Measurements from ENCODE around the gene PEMT.

The PEMT gene

GRCh38 chr17:17480593-17481148 lies 110.8 kb downstream of the PEMT start:
- no peaks in the 10 kb centered on the region for H3K27me3 ChIP-seq (ENCODE audit: insufficient read depth, poor library complexity, severe bottlenecking)
- no peak overlapping the region for H3K27ac ChIP-seq (replicated peaks)
- no peak overlapping the region for H3K4me3 ChIP-seq (replicated peaks; ENCODE audit: insufficient read depth, low read length)
- DNase-seq (ENCODE audit: low read depth in 1 of 2, low spot score in 1 of 2), result no peak
- TF ChIP-seq REST (IDR thresholded peaks at IDR 0.05; ENCODE audit: insufficient replicate concordance, low read depth) (no peak), POLR2AphosphoS5 (IDR thresholded peaks at IDR 0.05; ENCODE audit: low read depth) (no peak), CTCF (IDR thresholded peaks at IDR 0.05; ENCODE audit: insufficient read depth, low read length) (no peak), GABPA (IDR thresholded peaks at IDR 0.05; ENCODE audit: low read depth) (no peak), SPI1 (IDR thresholded peaks at IDR 0.05; ENCODE audit: borderline replicate concordance, low read depth) (no peak)

DNA sequence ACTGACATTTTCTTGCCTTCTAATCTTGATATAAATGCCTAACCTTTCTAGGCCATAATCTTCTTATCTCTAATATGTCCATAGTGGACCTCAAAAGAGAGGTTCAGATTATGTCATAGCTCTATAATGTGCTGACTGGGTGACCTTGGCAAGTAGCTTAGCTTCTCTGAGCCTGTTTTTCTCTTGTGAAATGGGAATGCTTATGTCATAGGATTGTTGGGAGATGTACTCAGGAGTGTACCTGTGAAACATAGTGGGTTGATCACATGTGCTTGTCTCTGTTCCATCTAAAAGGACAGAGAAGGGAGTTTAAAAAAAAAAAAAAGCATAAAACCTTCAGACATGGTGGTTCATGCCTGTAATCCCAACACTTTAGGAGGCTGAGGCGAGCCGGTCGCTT lies 112.3 kb downstream of the PEMT start:
- H3K27ac ChIP-seq (replicated peaks), result no peak overlapping the region
- no peaks in the 10 kb centered on the region for H3K27me3 ChIP-seq (ENCODE audit: insufficient read depth, poor library complexity, severe bottlenecking)
- no peak overlapping the region for H3K4me3 ChIP-seq (replicated peaks; ENCODE audit: insufficient read depth, low read length)
- no peak for DNase-seq (ENCODE audit: low read depth in 1 of 2, low spot score in 1 of 2)
- TF ChIP-seq POLR2AphosphoS5 (IDR thresholded peaks at IDR 0.05; ENCODE audit: low read depth), result no peak

DNA sequence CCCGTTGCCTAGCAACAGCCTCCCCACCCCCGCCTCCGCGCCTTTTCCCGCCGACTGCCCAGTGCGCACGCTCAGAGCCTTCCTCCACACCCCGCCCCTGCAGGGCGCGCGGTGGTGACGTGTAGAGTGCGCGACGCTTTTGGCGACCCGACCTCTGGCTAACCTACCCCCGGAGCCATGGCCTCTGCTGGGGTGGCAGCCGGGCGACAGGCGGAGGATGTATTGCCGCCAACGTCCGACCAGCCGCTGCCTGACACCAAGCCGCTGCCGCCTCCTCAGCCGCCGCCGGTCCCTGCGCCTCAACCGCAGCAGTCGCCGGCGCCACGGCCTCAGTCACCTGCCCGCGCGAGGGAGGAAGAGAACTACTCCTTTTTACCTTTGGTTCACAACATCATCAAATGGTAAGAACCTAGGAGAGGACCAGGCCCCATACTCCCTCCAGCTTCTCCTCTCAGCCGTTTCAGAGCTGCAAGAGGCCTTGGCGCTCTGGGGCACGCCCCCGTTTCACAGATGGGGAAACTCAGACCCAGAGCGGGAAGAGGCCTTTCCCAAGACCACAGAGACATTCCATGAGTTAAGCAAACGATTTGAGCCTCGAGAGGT lies 114.5 kb downstream of the PEMT start, which contains the start of gene MED9:
Gene MED9, plus strand, starts transcription at position 136 of the 603 bp plus-strand sequence. Its CDS starts 42 bp downstream, at position 178.
- TF ChIP-seq SPI1 (IDR thresholded peaks at IDR 0.05; ENCODE audit: borderline replicate concordance, low read depth) (no peak), POLR2AphosphoS5 (IDR thresholded peaks at IDR 0.05; ENCODE audit: low read depth) (peak; percentile 39; the same call in 1 of the 2 replicates), GABPA (IDR thresholded peaks at IDR 0.05; ENCODE audit: low read depth) (no peak)
- DNase-seq (ENCODE audit: low read depth in 1 of 2, low spot score in 1 of 2), result peak; percentile 65 to 82
- Histone ChIP-seq H3K27me3 (ENCODE audit: insufficient read depth, poor library complexity, severe bottlenecking) (no peaks in the 10 kb centered on the region), H3K4me3 (replicated peaks; ENCODE audit: insufficient read depth, low read length) (peak within 1 kb of the TSS; percentile 74), H3K27ac (replicated peaks) (peak within 1 kb of the TSS; percentile 91)

DNA sequence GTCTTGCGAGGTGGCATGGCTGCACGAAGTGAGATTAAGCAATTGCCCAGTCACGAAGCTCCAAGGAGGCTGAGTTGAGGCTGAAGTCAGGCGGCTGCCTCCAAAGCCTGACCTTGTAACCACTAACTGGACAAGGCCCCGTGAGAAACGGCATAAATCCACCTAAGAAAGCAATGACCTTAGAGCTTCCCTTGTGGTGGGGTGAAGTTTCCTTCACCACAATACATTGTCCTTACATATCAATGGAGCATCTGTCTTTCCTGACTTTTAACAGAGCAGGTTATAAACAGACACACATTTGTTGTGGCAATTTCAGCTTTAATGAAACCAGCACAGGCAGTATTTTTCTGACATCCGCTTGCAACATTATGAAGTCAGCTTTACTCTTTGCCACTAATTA lies 117.2 kb downstream of the PEMT start:
- H3K4me3 ChIP-seq (replicated peaks; ENCODE audit: insufficient read depth, low read length), result no peak overlapping the region
- H3K27me3 ChIP-seq (ENCODE audit: insufficient read depth, poor library complexity, severe bottlenecking), result no peaks in the 10 kb centered on the region
- no peak for DNase-seq (ENCODE audit: low read depth in 1 of 2, low spot score in 1 of 2)
- no peak for TF ChIP-seq GABPA (IDR thresholded peaks at IDR 0.05; ENCODE audit: low read depth)
- no peak for TF ChIP-seq SPI1 (IDR thresholded peaks at IDR 0.05; ENCODE audit: borderline replicate concordance, low read depth)
- TF ChIP-seq CTCF (IDR thresholded peaks at IDR 0.05; ENCODE audit: insufficient read depth, low read length), result no peak
- no peak for TF ChIP-seq REST (IDR thresholded peaks at IDR 0.05; ENCODE audit: insufficient replicate concordance, low read depth)
- no peak for TF ChIP-seq POLR2AphosphoS5 (IDR thresholded peaks at IDR 0.05; ENCODE audit: low read depth)
- H3K27ac ChIP-seq (replicated peaks), result no peak overlapping the region
